SK-N-SH treated with all-trans-retinoic acid at 6 μM for 48 hours (cell line): Measurements from ENCODE around the gene INHBC.

ENCODE experiments used
- ATAC-seq: fragments of 200-7000 bp; cut with Tn5 transposase; 3 replicates; pipeline ENCODE4 v1.9.1; 2020; ENCODE audit warnings: mild to moderate bottlenecking, moderate library complexity
- BACH2 ChIP-seq: fragments of 250-450 bp; sonication (Bioruptor Pico); IDR thresholded peaks from 2 replicates; pipeline ENCODE4 v1.9.0; 2021; ENCODE audit warnings: mild to moderate bottlenecking, borderline replicate concordance
- CSDC2 ChIP-seq: fragments of 250-450 bp; sonication (Bioruptor Pico); IDR thresholded peaks from 2 replicates; pipeline ENCODE4 v1.5.0; 2020; ENCODE audit warnings: mild to moderate bottlenecking, moderate library complexity
- ESRRG ChIP-seq: fragments of 250-450 bp; sonication (Bioruptor Pico); IDR thresholded peaks from 2 replicates; pipeline ENCODE4 v1.6.1; 2021; ENCODE audit warnings: mild to moderate bottlenecking
- GLIS3 ChIP-seq: fragments of 250-450 bp; sonication (Bioruptor Pico); IDR thresholded peaks from 2 replicates; pipeline ENCODE4 v1.5.0; 2020; ENCODE audit warnings: mild to moderate bottlenecking, moderate library complexity
- ISL1 ChIP-seq: fragments of 250-450 bp; sonication (Bioruptor Pico); IDR thresholded peaks from 2 replicates; pipeline ENCODE4 v2.1.2; 2022; ENCODE audit warnings: mild to moderate bottlenecking, moderate library complexity
- OSR1 ChIP-seq: fragments of 250-450 bp; sonication (Bioruptor Pico); IDR thresholded peaks from 2 replicates; pipeline ENCODE4 v1.8.0; 2022; ENCODE audit warnings: moderate library complexity, mild to moderate bottlenecking, inconsistent platforms
- POU6F1 ChIP-seq: fragments of 250-450 bp; sonication (Bioruptor Pico); IDR thresholded peaks from 2 replicates; pipeline ENCODE4 v1.8.0; 2021; ENCODE audit warnings: low read depth, mild to moderate bottlenecking, moderate library complexity, borderline replicate concordance
- PPARA ChIP-seq: fragments of 250-450 bp; sonication (Bioruptor Pico); IDR thresholded peaks from 2 replicates; pipeline ENCODE4 v1.5.0; 2020; ENCODE audit warnings: mild to moderate bottlenecking, borderline replicate concordance
- RARB ChIP-seq: fragments of 250-450 bp; sonication (Bioruptor Pico); IDR thresholded peaks from 2 replicates; pipeline ENCODE4 v1.8.0; 2021; ENCODE audit warnings: mild to moderate bottlenecking, moderate library complexity
- SNAI2 ChIP-seq: fragments of 250-450 bp; sonication (Bioruptor Pico); IDR thresholded peaks from 2 replicates; pipeline ENCODE4 v1.5.0; 2020; ENCODE audit warnings: mild to moderate bottlenecking, moderate library complexity
- TCF4 ChIP-seq: fragments of 250-450 bp; sonication (Bioruptor Pico); IDR thresholded peaks from 2 replicates; pipeline ENCODE4 v1.8.0; 2021; ENCODE audit warnings: mild to moderate bottlenecking, moderate library complexity, borderline replicate concordance
- TOX ChIP-seq: fragments of 250-450 bp; sonication (Bioruptor Pico); IDR thresholded peaks from 2 replicates; pipeline ENCODE4 v1.8.0; 2021; ENCODE audit warnings: mild to moderate bottlenecking, moderate library complexity, borderline replicate concordance
- TSHZ2 ChIP-seq: fragments of 250-450 bp; sonication (Bioruptor Pico); IDR thresholded peaks from 2 replicates; pipeline ENCODE4 v1.5.0; 2020; ENCODE audit warnings: mild to moderate bottlenecking, moderate library complexity
- ZC3H10 ChIP-seq: fragments of 250-450 bp; sonication (Bioruptor Pico); IDR thresholded peaks from 2 replicates; pipeline ENCODE4 v1.5.1; 2021; ENCODE audit warnings: mild to moderate bottlenecking, moderate library complexity
- ZFP3 ChIP-seq: fragments of 250-450 bp; sonication (Bioruptor Pico); IDR thresholded peaks from 2 replicates; pipeline ENCODE4 v1.5.0; 2020; ENCODE audit warnings: mild to moderate bottlenecking, moderate library complexity
- ZFP30 ChIP-seq: fragments of 450-650 bp; formaldehyde crosslinking; IDR thresholded peaks from 2 replicates; pipeline ENCODE4 v1.5.0; 2022; ENCODE audit warnings: mild to moderate bottlenecking, moderate library complexity
- ZNF565 ChIP-seq: fragments of 450-650 bp; formaldehyde crosslinking; conservative IDR thresholded peaks from 2 replicates; pipeline ENCODE4 v1.5.0; 2020; ENCODE audit warnings: low read depth, mild to moderate bottlenecking, moderate library complexity
- ZNF70 ChIP-seq: fragments of 450-650 bp; formaldehyde crosslinking; IDR thresholded peaks from 2 replicates; pipeline ENCODE4 v1.5.0; 2020; ENCODE audit warnings: mild to moderate bottlenecking, moderate library complexity
- ZNF8 ChIP-seq: fragments of 450-650 bp; formaldehyde crosslinking; IDR thresholded peaks from 2 replicates; pipeline ENCODE4 v1.5.0; 2020; ENCODE audit warnings: mild to moderate bottlenecking, moderate library complexity
- TF ChIP-seq, protein P1 (sequence below): fragments of 250-450 bp; sonication (Bioruptor Pico); IDR thresholded peaks from 2 replicates; pipeline ENCODE4 v1.5.1; 2021; ENCODE audit warnings: mild to moderate bottlenecking, moderate library complexity
- TF ChIP-seq, protein P2 (sequence below): fragments of 250-450 bp; sonication (Bioruptor Pico); IDR thresholded peaks from 2 replicates; pipeline ENCODE4 v1.8.0; 2020; ENCODE audit warnings: mild to moderate bottlenecking, moderate library complexity, borderline replicate concordance

INHBC gene

GRCh38 chr12:57431654-57432188 lies 2.9 kb upstream of the INHBC start:
- no peak for TF ChIP-seq GLIS3 (CRISPR knock-in tag)
- no peak for TF ChIP-seq SNAI2 (CRISPR knock-in tag)
- no peak for TF ChIP-seq ISL1 (CRISPR knock-in tag)
- no peak for TF ChIP-seq TOX
- no peak for TF ChIP-seq TCF4 (CRISPR knock-in tag)
- TF ChIP-seq OSR1 (CRISPR knock-in tag): no peak
- TF ChIP-seq BACH2: no peak
- no peak for TF ChIP-seq TSHZ2 (CRISPR knock-in tag)
- TF ChIP-seq, protein P1, sequence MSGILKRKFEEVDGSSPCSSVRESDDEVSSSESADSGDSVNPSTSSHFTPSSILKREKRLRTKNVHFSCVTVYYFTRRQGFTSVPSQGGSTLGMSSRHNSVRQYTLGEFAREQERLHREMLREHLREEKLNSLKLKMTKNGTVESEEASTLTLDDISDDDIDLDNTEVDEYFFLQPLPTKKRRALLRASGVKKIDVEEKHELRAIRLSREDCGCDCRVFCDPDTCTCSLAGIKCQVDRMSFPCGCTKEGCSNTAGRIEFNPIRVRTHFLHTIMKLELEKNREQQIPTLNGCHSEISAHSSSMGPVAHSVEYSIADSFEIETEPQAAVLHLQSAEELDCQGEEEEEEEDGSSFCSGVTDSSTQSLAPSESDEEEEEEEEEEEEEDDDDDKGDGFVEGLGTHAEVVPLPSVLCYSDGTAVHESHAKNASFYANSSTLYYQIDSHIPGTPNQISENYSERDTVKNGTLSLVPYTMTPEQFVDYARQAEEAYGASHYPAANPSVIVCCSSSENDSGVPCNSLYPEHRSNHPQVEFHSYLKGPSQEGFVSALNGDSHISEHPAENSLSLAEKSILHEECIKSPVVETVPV: no peak
- ATAC-seq: no peak

GRCh38 chr12:57433370-57433769 lies 1.2 kb upstream of the INHBC start:
- ATAC-seq: no peak
- TF ChIP-seq POU6F1 (CRISPR knock-in tag) (no peak), ESRRG (CRISPR knock-in tag) (no peak)
- TF ChIP-seq, protein P2, sequence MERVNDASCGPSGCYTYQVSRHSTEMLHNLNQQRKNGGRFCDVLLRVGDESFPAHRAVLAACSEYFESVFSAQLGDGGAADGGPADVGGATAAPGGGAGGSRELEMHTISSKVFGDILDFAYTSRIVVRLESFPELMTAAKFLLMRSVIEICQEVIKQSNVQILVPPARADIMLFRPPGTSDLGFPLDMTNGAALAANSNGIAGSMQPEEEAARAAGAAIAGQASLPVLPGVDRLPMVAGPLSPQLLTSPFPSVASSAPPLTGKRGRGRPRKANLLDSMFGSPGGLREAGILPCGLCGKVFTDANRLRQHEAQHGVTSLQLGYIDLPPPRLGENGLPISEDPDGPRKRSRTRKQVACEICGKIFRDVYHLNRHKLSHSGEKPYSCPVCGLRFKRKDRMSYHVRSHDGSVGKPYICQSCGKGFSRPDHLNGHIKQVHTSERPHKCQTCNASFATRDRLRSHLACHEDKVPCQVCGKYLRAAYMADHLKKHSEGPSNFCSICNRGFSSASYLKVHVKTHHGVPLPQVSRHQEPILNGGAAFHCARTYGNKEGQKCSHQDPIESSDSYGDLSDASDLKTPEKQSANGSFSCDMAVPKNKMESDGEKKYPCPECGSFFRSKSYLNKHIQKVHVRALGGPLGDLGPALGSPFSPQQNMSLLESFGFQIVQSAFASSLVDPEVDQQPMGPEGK (CRISPR knock-in tag): no peak

DNA sequence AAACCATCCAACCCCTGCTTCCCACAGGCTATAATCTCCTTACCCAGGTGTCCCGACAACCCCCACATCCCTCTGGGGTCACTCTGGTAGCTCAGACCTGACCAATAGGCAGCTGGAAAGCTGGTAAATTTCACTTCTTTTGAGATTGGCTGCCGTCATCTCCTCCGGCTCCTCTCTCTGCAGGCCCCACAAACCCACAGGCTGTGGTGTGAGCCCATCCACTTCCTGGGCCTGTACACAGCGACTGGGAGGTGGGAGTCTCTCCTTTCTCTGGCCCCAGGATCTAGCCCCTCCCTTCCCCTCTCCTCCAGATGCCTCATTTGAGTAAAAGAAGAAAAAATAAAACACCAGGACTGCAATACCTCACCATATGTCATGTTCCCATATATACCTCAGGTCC lies 709 bp downstream of the INHBC start:
- no peak for ATAC-seq
- TF ChIP-seq CSDC2 (CRISPR knock-in tag) (no peak), TSHZ2 (CRISPR knock-in tag) (no peak), ZNF565 (no peak), SNAI2 (CRISPR knock-in tag) (no peak), ISL1 (CRISPR knock-in tag) (no peak), TOX (no peak), RARB (CRISPR knock-in tag) (no peak), ZC3H10 (CRISPR knock-in tag) (no peak), BACH2 (no peak), OSR1 (CRISPR knock-in tag) (no peak), ZNF8 (CRISPR knock-in tag) (no peak), PPARA (no peak), ESRRG (CRISPR knock-in tag) (no peak), ZFP3 (CRISPR knock-in tag) (no peak), ZFP30 (no peak), POU6F1 (CRISPR knock-in tag) (no peak), GLIS3 (CRISPR knock-in tag) (no peak), ZNF70 (CRISPR knock-in tag) (no peak)
- TF ChIP-seq, protein P2 (CRISPR knock-in tag): no peak
